SKM-1 treated with dmso at 0.1 percent for 144 hours (cell line): ENCODE measurements around the gene DNASE2B.
"Not testable (repeated sequence)": the region's sequence is repeated elsewhere in the genome, so short reads cannot be mapped to it uniquely, and the experiment has no call there.

Experiments
- DNase-seq: peaks from one replicate; lab custom pipeline; 2025; ENCODE audit not compliant: unreplicated experiment; lab: John Stamatoyannopoulos, UW

The DNASE2B gene

GRCh38 chr1:84412316-84412942, 14.1 kb downstream of the DNASE2B start:
- DNase-seq = no peak

- DNase-seq = no peak
These were observed 17.1 kb downstream of the DNASE2B start for GRCh38 chr1:84415396-84415795.

- no peak for DNase-seq
These were observed 24.6 kb downstream of the DNASE2B start for GRCh38 chr1:84422909-84423308.

- no peak for DNase-seq
These were observed 26.3 kb downstream of the DNASE2B start for GRCh38 chr1:84424513-84425149.

GRCh38 chr1:84425150-84425896, 27.0 kb downstream of the DNASE2B start:
- DNase-seq = peak; percentile 19

GRCh38 chr1:84426376-84426775, 28.1 kb downstream of the DNASE2B start:
- DNase-seq = no peak

- DNase-seq = no peak
These were observed 29.2 kb downstream of the DNASE2B start for GRCh38 chr1:84427250-84428188.

GRCh38 chr1:84428235-84428634, 30.0 kb downstream of the DNASE2B start:
- no peak for DNase-seq

GRCh38 chr1:84429231-84429630, 30.9 kb downstream of the DNASE2B start:
- no peak for DNase-seq

- no peak for DNase-seq
These were observed 32.3 kb downstream of the DNASE2B start for GRCh38 chr1:84430546-84430945.

GRCh38 chr1:84433258-84434080, 35.2 kb downstream of the DNASE2B start:
- peak; percentile 73 for DNase-seq

GRCh38 chr1:84434081-84434769, 35.9 kb downstream of the DNASE2B start:
- DNase-seq = no peak

GRCh38 chr1:84434801-84435549, 36.7 kb downstream of the DNASE2B start:
- no peak for DNase-seq

GRCh38 chr1:84436876-84437655, 38.8 kb downstream of the DNASE2B start:
- peak; percentile 65 for DNase-seq

GRCh38 chr1:84442256-84442655, 44.0 kb downstream of the DNASE2B start:
- peak; percentile 93 for DNase-seq

GRCh38 chr1:84442747-84443646, 44.7 kb downstream of the DNASE2B start:
- DNase-seq = not testable (repeated sequence)

GRCh38 chr1:84448704-84449103, 50.4 kb downstream of the DNASE2B start:
- DNase-seq = not testable (repeated sequence)
